ENCODE data around the gene POLR1D.
"Not testable (repeated sequence)": the region's sequence is repeated elsewhere in the genome, so short reads cannot be mapped to it uniquely, and the experiment has no call there.

The POLR1D gene

DNA sequence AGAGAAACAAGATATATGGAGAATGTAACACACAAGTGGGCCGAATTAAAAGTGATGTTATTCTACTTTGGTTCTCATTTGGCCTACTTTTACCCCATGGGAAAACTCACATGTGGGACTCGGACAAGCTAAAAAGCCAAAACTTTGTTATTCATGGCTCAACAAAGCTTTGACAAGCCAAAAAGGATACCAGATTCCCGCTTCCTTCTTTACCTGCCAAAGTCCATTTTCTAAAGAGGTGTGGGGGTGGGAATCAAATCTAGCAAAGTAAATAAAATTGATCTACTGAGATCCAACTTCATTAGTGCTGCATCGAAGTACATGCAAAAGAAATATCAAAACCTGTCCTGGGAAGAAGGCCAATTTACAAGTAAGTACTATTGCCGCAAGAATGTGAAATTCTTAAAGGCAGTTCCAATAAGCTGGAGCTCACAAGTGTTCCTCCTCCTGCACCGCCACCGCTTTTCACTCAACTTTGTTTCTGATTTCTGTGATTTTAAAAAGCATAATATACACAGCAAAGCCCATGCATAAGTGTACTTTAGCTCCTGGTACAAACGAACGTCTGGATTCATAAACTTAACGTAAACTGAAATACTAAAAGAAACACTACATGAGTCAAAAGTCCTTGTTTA lies 2.5 kb upstream of the POLR1D start:
- DNase-seq: no peak

GRCh38 chr13:27619728-27620376 lies 1.8 kb upstream of the POLR1D start:
- no peak for DNase-seq

DNA sequence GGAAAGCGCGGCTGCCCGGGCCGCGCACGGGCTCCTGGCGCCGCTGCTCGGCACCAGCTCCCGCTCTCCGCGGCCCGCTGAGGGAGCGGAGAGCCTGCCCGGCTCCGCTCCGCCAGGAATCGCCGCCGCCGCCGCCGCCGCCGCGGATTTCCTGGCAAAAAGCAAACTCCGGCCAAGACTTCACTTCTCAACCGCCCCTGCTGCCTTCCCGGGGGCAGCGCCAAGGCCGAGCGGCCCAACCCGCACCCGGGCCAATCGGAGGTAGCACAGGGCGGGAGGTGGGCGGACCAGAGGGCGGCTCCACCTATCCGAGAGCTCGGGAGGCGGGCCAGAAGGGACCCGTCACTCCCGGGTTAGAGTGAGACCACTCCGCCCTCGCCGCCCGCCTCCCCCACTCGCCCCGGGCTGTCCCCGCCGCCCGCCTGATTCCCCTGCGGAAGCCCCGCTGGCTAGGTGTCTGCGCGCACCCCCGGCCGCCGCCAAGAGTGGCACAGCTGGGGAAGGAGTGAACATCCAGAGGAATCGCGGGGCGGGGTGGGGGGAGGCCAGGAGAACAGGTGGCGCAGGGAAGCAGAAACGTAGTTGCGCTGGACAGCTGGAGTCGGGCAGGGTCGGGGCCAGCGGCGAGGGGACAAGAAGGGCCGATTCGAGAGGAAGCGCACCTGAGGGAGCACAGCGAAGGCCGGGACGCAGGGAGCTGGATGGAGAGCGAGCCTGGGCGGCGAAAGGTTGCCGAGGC lies 1.1 kb upstream of the POLR1D start, which contains the start of gene LNX2:
Gene LNX2, minus strand, starts transcription at position 153 of the 739 bp plus-strand sequence. CDS start 38,826 bp downstream, outside the sequence.
- peak; percentile 90 for DNase-seq

DNA sequence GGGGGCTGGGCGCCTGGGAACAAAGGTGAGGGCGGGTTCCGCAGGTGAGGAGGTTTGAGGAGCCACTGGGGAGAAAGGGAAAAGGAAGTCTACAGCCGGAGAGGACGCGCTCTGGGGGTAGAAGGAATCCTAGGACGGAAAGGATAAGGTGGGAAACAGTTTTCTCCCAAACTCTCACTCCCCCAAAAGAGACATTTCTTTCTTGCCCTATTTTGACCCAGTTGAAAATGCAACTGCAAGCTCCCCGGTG lies 651 bp upstream of the POLR1D start:
- no peak for DNase-seq

DNA sequence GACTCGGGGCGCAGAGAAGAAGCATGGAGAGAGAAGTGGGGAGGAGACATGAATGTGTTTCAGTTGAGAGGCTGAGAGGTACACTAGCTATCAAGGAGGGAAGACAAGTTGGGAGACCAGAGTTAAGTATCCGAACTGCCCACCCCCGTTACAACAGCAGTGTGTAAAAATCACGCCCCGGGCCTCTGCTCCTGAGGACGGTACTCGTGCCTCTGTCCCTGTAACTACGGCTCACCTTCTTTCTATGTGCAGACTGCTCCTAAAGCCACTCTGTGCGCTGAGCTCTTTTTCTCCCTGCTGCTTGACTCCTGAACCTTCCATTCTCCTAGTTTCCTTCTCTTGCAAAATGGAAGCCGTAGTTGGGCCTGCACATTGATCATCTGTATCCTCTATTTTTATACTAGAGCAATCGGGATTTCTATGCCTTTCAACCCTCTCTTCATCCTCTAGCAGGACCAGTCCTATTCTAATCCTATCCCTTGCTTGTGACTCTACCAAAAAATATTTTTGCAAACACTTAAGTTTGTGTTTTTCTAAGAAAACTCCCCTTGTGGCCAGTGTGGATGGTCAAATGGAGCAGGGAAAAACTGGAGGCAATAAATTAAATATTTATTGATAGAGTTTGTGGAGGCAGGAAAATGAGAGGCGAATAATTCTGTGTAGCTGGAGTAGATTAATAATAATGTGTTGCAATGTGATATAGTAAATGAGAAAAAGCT lies 569 bp downstream of the POLR1D start:
- no peak for DNase-seq

DNA sequence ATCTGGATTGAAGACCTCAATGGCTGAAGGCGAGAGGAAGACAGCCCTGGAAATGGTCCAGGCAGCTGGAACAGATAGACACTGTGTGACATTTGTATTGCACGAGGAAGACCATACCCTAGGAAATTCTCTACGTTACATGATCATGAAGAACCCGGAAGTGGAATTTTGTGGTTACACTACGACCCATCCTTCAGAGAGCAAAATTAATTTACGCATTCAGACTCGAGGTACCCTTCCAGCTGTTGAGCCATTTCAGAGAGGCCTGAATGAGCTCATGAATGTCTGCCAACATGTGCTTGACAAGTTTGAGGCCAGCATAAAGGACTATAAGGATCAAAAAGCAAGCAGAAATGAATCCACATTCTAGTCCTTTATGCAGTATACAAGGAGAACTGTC lies 1.2 kb downstream of the POLR1D start:
- DNase-seq: no peak

- no peak for DNase-seq
Observed at GRCh38 chr13:27624071-27624470, 2.4 kb downstream of the POLR1D start.

DNA sequence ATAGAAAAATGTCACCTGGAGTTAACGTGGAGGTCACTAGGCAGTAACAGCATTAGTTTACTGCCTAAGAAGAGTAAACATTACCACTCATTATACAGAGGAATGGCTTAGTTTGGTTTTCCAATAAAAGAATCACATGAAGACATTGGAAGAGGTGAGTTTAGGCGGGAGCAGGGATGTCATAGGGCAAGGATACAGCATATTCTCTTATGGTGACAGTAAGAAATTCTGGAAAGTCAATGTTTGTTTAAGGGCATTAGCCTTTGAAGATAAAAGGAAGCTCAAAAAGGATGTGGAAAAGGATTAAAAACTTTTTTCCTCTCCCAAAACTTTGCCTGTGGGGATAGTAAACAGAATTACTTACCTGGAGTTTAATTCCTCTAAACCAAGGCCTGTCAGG lies 4.1 kb downstream of the POLR1D start:
- no peak for DNase-seq

DNA sequence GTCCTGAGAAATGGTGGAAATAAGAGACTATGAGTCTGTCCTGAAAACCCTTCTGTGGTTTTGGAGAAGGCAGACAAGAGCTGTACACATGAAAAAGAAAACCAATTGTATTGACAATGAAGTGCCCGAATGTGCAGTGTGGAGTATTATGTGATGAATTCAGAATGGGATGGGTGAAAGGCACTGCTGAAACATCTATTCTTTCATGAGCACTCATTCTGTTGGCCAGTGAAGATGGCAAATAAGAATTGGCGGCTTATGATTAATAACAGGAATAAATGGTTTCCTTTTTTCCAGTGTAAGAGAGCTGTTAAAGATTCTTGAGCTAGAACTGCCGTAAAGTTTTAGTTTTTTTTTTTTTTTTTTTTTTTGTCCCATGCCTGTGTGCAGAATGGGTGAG lies 5.7 kb downstream of the POLR1D start:
- DNase-seq: no peak

GRCh38 chr13:27628081-27628480 lies 6.4 kb downstream of the POLR1D start:
- no peak for DNase-seq

DNA sequence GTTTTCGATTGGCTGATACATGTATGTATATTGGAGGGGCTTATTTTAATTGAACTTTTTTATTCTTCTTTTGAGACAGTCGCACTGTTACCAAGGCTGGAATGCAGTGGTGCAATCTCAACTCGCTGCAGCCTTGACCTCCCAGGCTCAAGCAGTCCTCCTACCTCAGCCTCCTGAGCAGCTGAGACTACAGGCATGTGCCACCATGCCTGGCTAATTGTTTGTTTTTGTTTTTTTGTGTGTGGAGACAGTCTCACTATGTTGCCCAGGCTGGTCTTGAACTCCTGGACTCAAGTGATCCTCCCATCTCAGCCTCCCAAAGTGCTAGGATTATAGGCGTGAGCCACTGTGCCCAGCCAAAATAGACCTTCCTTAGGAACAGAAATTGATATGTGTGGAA lies 7.1 kb downstream of the POLR1D start:
- DNase-seq: not testable (repeated sequence)

DNA sequence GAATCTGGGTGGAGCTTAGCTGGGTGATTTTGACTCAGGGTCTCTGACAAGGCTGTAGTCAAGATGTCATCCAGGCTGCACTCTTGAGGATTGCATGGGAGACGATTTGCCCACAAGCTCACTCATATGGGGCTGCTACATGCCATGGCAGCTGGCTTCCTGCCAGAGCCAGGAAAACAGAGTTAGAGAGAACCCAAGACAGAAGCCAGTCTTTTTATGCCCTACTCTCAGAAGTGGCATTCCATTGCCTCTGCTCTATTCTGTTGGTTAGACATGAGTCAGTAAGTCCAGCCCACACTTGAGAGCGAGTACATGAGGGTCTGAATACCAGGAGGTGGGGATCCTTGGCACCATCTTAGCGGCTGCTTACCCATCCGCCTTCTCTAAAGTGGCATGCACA lies 9.5 kb downstream of the POLR1D start:
- DNase-seq: no peak

GRCh38 chr13:27631665-27632064 lies 10.0 kb downstream of the POLR1D start:
- DNase-seq: no peak

DNA sequence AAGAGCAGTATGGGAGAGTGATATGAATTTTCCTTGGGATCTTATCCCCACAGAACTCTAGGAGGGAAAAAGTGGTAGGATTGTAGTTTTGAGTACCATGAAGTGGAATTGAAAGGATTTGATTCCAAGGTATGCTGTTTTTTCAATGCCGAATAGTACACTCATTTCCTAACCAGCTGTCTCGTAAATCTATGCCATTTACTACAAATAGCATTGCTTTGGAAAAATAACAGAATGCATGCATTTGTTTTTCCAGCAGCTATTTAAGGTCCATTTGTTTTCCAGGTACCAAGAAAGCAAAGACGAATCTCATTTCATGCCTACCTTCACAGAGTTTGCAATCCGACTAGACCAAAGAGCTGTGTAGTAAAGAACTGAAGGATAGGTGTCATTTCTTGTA lies 10.5 kb downstream of the POLR1D start:
- DNase-seq: no peak

DNA sequence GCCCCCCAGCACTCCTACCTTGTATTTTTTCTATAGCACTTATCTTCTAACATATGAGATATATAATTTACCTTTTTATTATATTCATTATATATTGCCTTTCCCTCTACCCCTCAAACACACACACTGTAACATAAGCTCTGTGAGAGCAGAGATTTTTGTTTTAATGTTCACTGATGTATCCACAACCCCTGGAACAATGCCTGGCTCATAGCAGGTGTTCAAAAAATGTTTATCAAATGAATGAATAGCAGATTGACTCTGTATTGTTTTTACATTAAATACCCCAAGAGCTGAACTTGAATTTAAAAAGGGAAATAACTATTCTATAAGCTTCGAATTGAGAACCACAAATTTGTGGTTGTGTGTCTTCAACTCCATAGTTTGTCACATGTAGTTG lies 11.0 kb downstream of the POLR1D start:
- DNase-seq: no peak

DNA sequence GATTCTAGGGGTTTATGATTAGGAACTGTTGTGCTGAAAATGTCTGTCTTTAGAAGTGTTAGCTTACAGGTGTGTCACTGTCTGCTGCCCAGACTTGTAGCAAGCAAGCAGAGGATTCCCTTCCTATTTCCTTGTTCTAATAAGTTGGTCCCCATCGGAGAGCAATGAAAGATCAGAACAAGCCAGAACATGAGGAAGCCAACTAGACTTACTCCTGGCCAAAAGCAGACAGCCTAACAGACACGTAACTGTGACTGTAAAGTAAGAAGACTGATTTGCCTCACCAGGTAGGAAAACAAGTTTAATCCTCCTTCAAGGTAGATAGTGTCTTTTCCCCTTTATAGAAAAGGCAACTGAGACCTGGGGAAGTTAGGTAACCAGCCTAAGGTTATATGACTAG lies 12.5 kb downstream of the POLR1D start:
- DNase-seq: no peak

DNA sequence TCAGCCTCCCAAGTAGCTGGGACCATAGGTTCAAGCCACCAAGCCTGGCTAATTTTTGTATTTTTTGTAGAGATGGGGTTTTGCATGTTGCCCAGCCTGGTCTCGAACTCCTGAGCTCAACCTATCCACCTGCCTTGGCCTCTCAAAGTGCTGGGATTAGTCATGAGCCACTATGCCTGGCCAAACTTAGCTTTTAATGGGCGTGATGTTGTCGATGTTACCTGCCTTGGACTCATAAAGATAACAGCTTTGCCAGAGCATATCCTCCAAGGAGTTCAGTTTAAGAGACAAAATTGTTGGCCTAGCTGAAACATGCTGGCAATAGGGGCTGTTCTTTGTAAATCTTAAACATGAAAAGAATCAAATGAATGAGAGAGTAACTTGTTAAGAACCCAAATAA lies 13.1 kb downstream of the POLR1D start:
- DNase-seq: no peak

DNA sequence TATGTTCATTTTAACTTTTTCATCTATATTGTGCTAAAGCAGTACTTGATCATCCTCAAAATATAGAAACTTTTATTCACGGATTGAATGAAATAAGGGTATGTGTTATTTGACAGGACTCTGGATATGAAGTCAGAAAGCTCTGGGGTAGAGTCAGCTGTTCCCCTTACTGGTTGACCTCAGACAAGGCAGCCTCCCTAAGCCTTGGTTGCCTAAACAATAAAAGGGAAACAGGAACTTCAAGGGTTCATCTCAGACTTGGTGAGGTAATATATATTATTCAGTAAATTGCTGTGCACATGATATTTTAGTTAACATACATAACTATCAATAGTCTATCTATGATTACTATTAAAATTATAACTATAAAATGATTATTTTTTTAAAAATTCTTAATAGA lies 13.6 kb downstream of the POLR1D start:
- DNase-seq: no peak

DNA sequence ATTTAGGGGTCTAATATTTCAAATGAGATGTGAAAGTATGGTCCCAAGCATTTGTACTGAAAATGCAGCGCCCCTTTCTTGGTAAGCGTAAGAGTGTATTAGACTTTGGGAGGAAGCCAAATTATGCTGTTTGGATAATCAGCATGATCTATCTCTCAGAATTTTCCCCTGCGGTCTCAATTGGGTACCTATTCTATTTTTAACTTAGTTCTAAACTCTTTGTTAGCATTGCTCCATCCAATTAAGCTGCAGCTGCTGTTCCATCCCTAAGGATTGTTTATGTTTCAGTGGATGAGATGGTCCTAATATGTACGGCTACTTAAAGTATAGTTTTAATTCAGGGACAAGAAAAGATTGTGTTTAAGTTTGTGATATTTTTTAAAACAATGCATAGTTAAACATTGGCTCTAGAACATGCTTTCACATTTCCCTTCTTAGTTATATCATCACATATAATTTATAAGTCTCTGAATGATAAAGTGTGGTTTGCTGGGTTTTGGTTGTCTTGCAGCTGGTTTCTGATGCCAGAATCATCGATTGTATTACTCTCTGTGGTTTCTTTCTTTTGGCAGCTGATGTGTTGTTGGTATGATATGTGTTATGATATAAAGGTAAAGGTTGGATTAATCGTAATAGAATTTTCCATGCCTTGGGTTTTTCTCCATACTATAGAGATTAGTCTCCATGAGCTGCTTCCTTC lies 15.0 kb downstream of the POLR1D start:
- no peak for DNase-seq

GRCh38 chr13:27637289-27637626 lies 15.6 kb downstream of the POLR1D start:
- DNase-seq: no peak

DNA sequence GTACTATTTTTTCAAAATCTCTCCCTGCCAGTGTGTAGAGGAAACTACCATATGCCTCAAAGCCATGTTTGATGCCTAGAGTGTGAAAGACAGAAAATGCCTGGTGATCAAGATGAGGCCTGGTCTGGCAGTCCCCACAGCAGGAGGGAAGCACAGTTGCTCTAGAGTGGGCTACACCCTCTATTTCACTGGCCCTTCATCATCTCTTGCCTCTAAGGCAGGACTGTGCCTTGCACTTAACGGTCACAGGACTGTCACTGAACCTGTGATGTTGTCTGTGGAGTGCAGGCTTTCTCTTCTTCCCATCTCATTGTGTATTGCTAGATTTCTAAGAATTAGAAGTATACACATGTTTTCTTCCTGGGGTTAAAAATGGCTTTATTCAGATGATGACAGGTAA lies 16.3 kb downstream of the POLR1D start:
- DNase-seq: no peak

GRCh38 chr13:27638521-27638920 lies 16.8 kb downstream of the POLR1D start:
- no peak for DNase-seq

- no peak for DNase-seq
Observed at GRCh38 chr13:27639186-27639585, 17.5 kb downstream of the POLR1D start.
